HepG2 (cell line): ENCODE results near the gene PLCXD1. TPM values are rescaled to one million over a fixed set of nuclear protein-coding genes. Genes with fewer than 3 reads are reported as not detected.

ENCODE experiments used
- ARID3A ChIP-seq: IDR thresholded peaks from 2 replicates; pipeline ENCODE4 v1.6.1; 2012; ENCODE audit warnings: low read depth, low read length, improper control_type of control experiment
- CCAR2 ChIP-seq: fragments of 200-400 bp; formaldehyde crosslinking; optimal IDR thresholded peaks from 2 replicates; pipeline ENCODE3; 2018; ENCODE audit warnings: low read depth, mild to moderate bottlenecking, low read length, moderate library complexity
- FOXK1 ChIP-seq: sonication (generic); formaldehyde crosslinking; IDR thresholded peaks from 2 replicates; pipeline ENCODE4 v1.4.0; 2020; ENCODE audit warnings: low read depth, missing genetic modification reagents, borderline replicate concordance
- GABPB1 ChIP-seq: IDR thresholded peaks from 2 replicates; pipeline ENCODE4 v1.6.1; 2016; ENCODE audit warnings: mild to moderate bottlenecking, missing genetic modification reagents, moderate library complexity, missing compliant biosample characterization
- HNRNPL ChIP-seq: fragments of 200-400 bp; formaldehyde crosslinking; IDR thresholded peaks from 2 replicates; pipeline ENCODE4 v1.6.1; 2017; ENCODE audit warnings: mild to moderate bottlenecking, low read depth, low read length
- IKZF5 ChIP-seq: IDR thresholded peaks from 2 replicates; pipeline ENCODE4 v1.6.1; 2018; ENCODE audit warnings: missing genetic modification reagents, mild to moderate bottlenecking, missing compliant biosample characterization
- KLF11 ChIP-seq: IDR thresholded peaks from 2 replicates; pipeline ENCODE4 v1.6.1; 2016; ENCODE audit warnings: missing compliant biosample characterization
- MEIS2 ChIP-seq: sonication (generic); formaldehyde crosslinking; IDR thresholded peaks from 2 replicates; pipeline ENCODE4 v1.9.0; 2021; ENCODE audit warnings: mild to moderate bottlenecking, missing genetic modification reagents
- RBM39 ChIP-seq: fragments of 200-400 bp; formaldehyde crosslinking; IDR thresholded peaks from one replicate; pipeline ENCODE4 v1.6.1; 2018; ENCODE audit warnings: antibody characterized with exemption, mild to moderate bottlenecking, low read depth, low read length; ENCODE audit not compliant: poor library complexity, severe bottlenecking
- RELA ChIP-seq: sonication (generic); formaldehyde crosslinking; IDR thresholded peaks from 2 replicates; pipeline ENCODE4 v1.4.0; 2020; ENCODE audit warnings: missing genetic modification reagents
- REST ChIP-seq, 2 experiments: IDR thresholded peaks; 2 replicates each; pipeline ENCODE4 v1.6.1; 2011 to 2012; ENCODE audit warnings: low read length in 2 of 2, borderline replicate concordance in 1 of 2, low read depth in 1 of 2, mild to moderate bottlenecking in 1 of 2, moderate library complexity in 1 of 2
- RORA ChIP-seq: sonication (generic); formaldehyde crosslinking; IDR thresholded peaks from 2 replicates; pipeline ENCODE4 v1.5.0; 2020; ENCODE audit warnings: mild to moderate bottlenecking, missing genetic modification reagents, moderate library complexity
- SAP130 ChIP-seq: IDR thresholded peaks from 2 replicates; pipeline ENCODE4 v1.6.1; 2016; ENCODE audit warnings: low read depth
- SNAPC4 ChIP-seq: sonication (generic); formaldehyde crosslinking; IDR thresholded peaks from 2 replicates; pipeline ENCODE4 v1.4.0; 2020; ENCODE audit warnings: mild to moderate bottlenecking, missing genetic modification reagents
- WIZ ChIP-seq: sonication (generic); formaldehyde crosslinking; IDR thresholded peaks from 2 replicates; pipeline ENCODE4 v1.5.1; 2020; ENCODE audit warnings: mild to moderate bottlenecking, missing genetic modification reagents
- ZNF207 ChIP-seq: fragments of 450-650 bp; IDR thresholded peaks from 2 replicates; pipeline ENCODE4 v1.6.1; 2016; ENCODE audit warnings: antibody characterized with exemption, borderline replicate concordance
- ZNF460 ChIP-seq: sonication (generic); formaldehyde crosslinking; IDR thresholded peaks from 2 replicates; pipeline ENCODE4 v1.5.1; 2020; ENCODE audit warnings: missing genetic modification reagents, mild to moderate bottlenecking, borderline replicate concordance
- ZNF709 ChIP-seq: sonication (generic); formaldehyde crosslinking; IDR thresholded peaks from 2 replicates; pipeline ENCODE4 v1.5.0; 2020; ENCODE audit warnings: mild to moderate bottlenecking, missing genetic modification reagents
- polyA plus RNA-seq, 8 experiments: library from polyadenylated mRNA; depleted of rRNA in 3 of 8; stranded (reverse) in 7 of 8; unstranded in 1 of 8; fragments of >200 nt; fragmentation: Illumina TruSeq in 4 of 8; extraction: Trizol in 4 of 8; gene quantifications; 2 replicates each; pipeline versions ENCODE4 v1.2.1 to v1.2.3, GENCODE V29; 2011 to 2016; ENCODE audit warnings: low read depth in 4 of 8, missing spikeins in 1 of 8, mixed read lengths in 1 of 8; ENCODE audit not compliant: insufficient read depth in 1 of 8
- total RNA-seq, 5 experiments: library from RNA; depleted of rRNA; stranded (reverse); fragments of >200 nt; fragmentation: Illumina TruSeq; extraction: Trizol; gene quantifications; 2 replicates each; pipeline ENCODE4 v1.2.3, GENCODE V29; 2016; ENCODE audit warnings: low read depth in 1 of 5

The PLCXD1 gene
- total and polyA plus RNA-seq, 2 of the 13 experiments (the other 11 are each of a cell fraction or from before 2014, with no cell fraction given): 87.7 to 153 TPM

- TF ChIP-seq SNAPC4 (CRISPR knock-in tag): 0 out of 2 replicates have a peak, but pooled peaks have one; percentile 54
- peak; percentile 52 for TF ChIP-seq RBM39
- no peak for TF ChIP-seq KLF11
- no peak for TF ChIP-seq ZNF460 (CRISPR knock-in tag)
- TF ChIP-seq FOXK1 (CRISPR knock-in tag): 0 out of 2 replicates have a peak, but pooled peaks have one; percentile 30
- no peak for TF ChIP-seq ZNF709 (CRISPR knock-in tag)
- no peak for TF ChIP-seq ZNF207
- no peak for TF ChIP-seq IKZF5 (CRISPR knock-in tag)
- peak; percentile 45 for TF ChIP-seq ARID3A
- no peak for TF ChIP-seq RELA
- peak; percentile 35; the same call in 1 of the 2 replicates for TF ChIP-seq MEIS2 (CRISPR knock-in tag)
- TF ChIP-seq REST (IDR thresholded peaks at IDR 0.05; ENCODE audit: borderline replicate concordance in 1 of 2, low read depth in 1 of 2, low read length in 2 of 2): no peak
- TF ChIP-seq SAP130: peak; percentile 68
- 0 out of 2 replicates have a peak, but pooled peaks have one; percentile 32 for TF ChIP-seq HNRNPL
- TF ChIP-seq CCAR2: no peak
- TF ChIP-seq RORA (CRISPR knock-in tag): no peak
- TF ChIP-seq WIZ (CRISPR knock-in tag): no peak
- TF ChIP-seq GABPB1: peak; percentile 34; the same call in 1 of the 2 replicates
These were observed 18.7 kb upstream of the PLCXD1 start (continued) for GRCh38 chrX:262381-262909.
